A549 treated with Mapracorat at 1 μM for 4 hours (cell line): ENCODE measurements around the gene CAD. TPM values are rescaled to one million over a fixed set of nuclear protein-coding genes. Genes with fewer than 3 reads are reported as not detected.

Experiments used
- total RNA-seq: library from RNA; stranded (reverse); fragments of 200-300 nt; extraction: Qiagen RNA extraction; gene quantifications from 5 replicates; pipeline ENCODE4 v1.2.3, GENCODE V29; 2022

The CAD gene
- total RNA-seq, result 51.1 to 65.2 TPM (median 61.1 TPM) in 5 replicates

DNA sequence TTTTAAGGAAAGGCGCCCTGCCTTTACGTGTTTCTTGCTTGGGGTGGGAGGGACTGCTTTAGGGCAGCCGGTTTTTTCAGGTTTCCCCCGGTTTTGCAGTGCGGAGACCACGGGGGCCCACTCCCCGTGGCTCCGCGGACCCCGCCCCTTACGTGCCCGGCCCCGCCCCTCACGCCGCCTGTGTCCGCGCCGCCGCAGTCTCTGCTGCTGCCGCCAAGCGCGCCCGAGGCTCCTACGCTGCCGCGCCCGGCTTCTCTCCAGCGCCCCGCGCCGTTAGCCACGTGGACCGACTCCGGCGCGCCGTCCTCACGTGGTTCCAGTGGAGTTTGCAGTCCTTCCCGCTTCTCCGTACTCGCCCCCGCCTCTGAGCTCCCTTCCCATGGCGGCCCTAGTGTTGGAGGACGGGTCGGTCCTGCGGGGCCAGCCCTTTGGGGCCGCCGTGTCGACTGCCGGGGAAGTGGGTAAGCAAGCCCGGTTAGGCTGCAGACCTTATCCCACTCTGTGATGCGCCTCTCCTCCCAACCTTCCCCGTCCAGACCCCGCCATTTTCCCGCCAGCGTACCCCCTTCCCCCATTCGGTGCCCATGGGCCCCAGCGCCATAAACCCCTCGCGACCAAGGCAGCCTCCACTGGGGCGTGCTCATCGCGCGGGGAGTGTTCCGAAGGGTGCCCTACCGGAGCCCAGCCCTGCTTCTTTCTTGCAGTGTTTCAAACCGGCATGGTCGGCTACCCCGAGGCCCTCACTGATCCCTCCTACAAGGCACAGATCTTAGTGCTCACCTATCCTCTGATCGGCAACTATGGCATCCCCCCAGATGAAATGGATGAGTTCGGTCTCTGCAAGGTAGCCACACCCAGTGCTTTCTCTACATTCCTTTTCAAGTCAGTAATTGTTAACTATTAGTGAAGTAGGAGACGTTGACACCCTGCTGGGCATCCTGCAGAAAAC is at the start of gene CAD:
Gene CAD, plus strand, starts transcription at position 197 of the 949 bp plus-strand sequence. Its CDS starts 183 bp downstream, at position 380.

DNA sequence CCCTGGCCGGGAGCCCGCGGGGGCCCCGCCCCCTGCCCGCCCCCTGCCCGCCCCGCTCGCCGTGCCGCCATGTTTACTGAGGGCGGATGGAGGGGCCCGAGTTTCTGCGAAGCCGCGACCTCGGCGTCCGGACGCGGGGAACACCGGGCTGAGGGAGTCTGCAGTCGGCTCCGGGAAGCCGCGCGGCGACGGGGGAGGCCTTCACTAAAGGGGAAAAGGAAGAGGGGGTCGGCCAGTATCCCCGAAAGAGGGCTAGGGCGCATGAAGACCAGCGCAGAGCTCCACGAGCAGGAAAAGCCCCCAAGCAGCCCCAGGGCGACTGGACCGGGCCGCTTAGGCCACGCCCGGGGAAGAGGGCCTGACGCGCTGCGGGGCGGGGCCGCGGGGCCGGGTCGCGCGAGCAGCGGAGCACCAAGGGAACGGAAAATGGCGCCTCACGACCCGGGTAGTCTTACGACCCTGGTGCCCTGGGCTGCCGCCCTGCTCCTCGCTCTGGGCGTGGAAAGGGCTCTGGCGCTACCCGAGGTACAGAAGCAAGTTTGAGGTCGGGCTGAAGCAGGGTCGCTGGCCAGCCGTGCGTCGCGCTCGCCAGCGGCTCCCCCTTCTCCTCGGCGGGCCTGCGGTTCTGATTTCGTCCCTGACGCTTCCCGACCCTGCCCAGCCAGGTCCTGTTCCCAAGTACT is 5.1 kb upstream of the CAD start, which contains the start of the genes ATRAID and SLC5A6:
Gene ATRAID, plus strand, starts transcription at position 99 of the 683 bp plus-strand sequence. Its CDS starts 328 bp downstream, at position 427.
Gene SLC5A6, minus strand, starts transcription at position 326 of the 683 bp plus-strand sequence. CDS start 4,618 bp downstream, outside the sequence.

DNA sequence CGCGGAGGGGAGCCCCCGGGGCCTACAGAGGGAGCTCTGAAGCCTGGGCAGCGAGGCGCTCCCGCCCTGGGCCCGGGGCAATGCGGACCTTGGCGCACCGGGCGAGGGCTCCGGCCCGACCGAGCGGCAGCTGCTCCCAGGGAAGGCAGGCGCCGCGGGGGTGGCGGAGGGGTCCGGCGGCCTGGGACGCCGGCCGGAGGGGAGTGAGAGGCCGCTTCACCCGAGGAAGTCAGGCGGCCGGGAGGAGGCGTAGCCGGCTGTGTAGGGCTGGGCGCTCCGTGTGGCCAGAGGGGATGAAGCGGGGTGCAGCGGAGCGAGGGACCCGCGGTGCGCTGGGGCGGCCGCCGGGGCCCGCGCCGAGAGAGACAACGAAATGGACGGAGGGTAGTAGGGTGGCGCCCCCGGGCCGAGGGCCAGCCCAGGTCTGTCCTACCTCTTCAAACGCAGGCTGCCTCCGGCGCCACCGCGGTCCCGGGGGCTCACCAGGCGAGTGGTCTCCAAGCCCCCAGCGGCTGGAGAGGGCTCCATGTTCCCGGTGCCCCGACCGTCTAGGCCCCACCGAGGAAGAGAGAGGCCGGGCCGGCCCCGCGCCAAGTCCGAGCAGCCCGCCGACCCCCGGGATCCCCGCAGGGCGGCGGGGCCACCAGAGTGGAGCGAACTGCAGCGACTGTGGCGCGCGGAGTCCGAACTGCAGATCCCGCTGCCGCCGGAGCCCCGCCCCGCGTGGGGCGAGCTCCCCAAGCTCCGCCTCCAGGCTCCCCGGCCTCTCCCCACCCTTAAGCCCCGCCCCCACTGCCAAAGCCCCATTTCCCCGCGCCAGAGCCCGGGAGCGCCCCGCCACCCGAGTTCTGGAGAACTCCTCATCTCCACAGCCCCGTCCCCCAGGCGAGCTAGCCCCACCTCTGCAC is 45.5 kb downstream of the CAD start, which contains the start of gene SLC30A3:
Gene SLC30A3, minus strand, starts transcription at position 669 of the 908 bp plus-strand sequence. Its CDS starts 141 bp downstream, at position 528.

DNA sequence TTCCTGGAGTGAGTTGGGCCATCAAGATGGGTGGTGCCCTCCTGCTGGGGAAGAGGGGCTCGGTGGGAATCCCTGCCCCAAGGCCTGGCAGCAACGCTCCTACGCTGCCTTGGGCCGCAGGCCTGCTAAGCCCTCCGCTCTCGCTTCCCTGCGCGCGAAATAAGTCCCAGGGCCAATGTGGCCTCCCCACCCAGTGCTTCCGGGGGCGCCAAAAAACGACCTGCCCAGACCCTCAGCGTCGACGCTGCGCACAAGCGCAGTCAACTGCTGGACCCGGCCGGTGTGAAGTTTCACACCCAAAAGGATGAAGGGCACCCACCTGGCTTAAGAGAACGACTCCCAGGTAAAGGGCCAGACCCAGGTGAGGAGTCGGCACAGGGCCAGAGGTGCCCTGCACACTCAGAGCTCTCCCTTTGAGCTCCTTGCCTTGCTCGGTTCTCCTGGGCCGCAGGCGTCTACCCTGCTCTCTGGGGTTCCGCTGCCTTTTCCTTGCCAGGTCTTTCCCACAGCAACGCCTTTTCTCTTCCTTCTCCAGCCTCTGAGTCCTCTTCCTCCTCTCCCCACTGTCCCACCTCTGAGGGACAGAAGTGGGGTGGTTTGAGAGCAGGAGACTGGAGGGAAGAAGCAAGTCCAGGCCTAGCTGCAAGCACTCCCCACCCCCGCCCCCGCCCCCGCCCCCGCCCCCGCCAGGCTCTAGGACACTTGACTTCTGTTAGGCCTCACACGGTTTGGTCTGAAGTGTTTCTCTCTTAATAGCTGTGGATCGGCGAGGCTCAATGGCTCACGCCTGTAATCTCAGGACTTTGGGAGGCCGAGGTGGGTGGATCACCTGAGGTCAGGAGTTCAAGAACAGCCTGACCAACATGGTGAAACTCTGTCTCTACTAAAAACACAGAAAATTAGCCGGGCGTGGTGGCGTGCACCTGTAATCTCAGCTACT is 58.3 kb downstream of the CAD start, which contains the start of gene DNAJC5G:
Gene DNAJC5G, plus strand, starts transcription at position 223 of the 940 bp plus-strand sequence. CDS start 1,296 bp downstream, outside the sequence.

DNA sequence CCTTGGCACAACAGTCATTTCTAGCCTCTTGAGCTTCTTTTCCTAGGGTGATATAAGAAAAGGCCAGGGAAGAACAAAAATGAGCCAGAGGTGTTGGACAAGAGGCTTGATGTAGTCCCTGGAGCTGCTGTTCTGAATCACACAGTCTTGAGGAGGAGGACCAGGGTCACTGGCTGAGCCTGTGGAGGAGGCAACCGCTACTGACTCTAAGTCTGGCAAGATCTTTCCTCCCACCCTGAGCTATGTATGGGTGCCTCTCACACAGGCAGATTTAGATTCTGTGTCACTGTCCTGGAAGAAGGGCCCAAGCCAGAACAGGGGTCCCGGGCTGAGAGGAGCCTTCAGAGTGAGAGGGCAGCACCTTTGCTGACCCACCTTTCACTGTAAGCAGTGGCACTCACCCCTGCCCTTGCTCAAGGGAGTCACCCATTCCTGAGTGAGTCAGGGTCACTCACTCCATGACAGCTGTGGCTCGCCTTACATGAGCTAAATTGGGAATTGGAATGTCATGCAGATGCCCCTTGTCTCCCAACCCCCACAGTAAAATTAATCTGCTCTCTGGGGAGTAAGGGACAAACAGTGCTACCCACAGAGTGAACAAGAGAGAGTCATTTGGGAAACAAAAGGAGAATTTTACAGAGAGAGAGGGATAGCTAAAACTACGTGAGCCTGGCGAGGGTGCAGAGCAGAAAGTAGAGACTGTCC is 64.8 kb downstream of the CAD start, which contains the start of gene TRIM54:
Gene TRIM54, plus strand, starts transcription at position 575 of the 705 bp plus-strand sequence. CDS start 303 bp downstream, outside the sequence.

Other genes with a start within 250 kb of the CAD start
- 9.4 to 12.8 TPM (median 10.7 TPM) in 5 replicates for gene MAPRE3, start 246.7 kb upstream of the CAD start, total RNA-seq
- 53.5 to 68.3 TPM (median 65.9 TPM) in 5 replicates for gene TMEM214, start 184.4 kb upstream of the CAD start, total RNA-seq
- gene AGBL5, start 165.7 kb upstream of the CAD start, total RNA-seq, result 28.1 to 32.0 TPM (median 30.4 TPM) in 5 replicates
- gene OST4, start 145.7 kb upstream of the CAD start, total RNA-seq, result 539 to 642 TPM (median 562 TPM) in 5 replicates
- 0.27 to 0.56 TPM (median 0.47 TPM) in 5 replicates for gene EMILIN1, start 138.8 kb upstream of the CAD start, total RNA-seq
- 7.6 to 10.4 TPM (median 10.2 TPM) in 5 replicates for gene KHK, start 130.6 kb upstream of the CAD start, total RNA-seq
- 7.3 to 9.0 TPM (median 8.4 TPM) in 5 replicates for gene CGREF1, start 98.2 kb upstream of the CAD start, total RNA-seq
- gene ABHD1, start 93.6 kb upstream of the CAD start, total RNA-seq, result 0.77 to 2.1 TPM (median 1.5 TPM) in 5 replicates
- gene PREB, start 82.7 kb upstream of the CAD start, total RNA-seq, result 44.7 to 60.1 TPM (median 58.3 TPM) in 5 replicates
- gene PRR30, start 78.0 kb upstream of the CAD start, total RNA-seq, result not detected in 5 replicates
- not detected in 5 replicates for gene TCF23, start 68.4 kb upstream of the CAD start, total RNA-seq
- gene ATRAID, start 5.3 kb upstream of the CAD start, total RNA-seq, result 206 to 230 TPM (median 222 TPM) in 5 replicates
- gene SLC5A6, start 5.1 kb upstream of the CAD start, total RNA-seq, result 61.6 to 71.0 TPM (median 63.7 TPM) in 5 replicates
- gene SLC30A3, start 45.7 kb downstream of the CAD start, total RNA-seq, result 2.1 to 4.0 TPM (median 3.3 TPM) in 5 replicates
- not detected in 5 replicates for gene DNAJC5G, start 58.1 kb downstream of the CAD start, total RNA-seq
- 0.70 to 1.3 TPM (median 0.91 TPM) in 5 replicates for gene TRIM54, start 65.1 kb downstream of the CAD start, total RNA-seq
- 0.30 to 2.8 TPM (median 1.4 TPM) in 5 replicates for gene UCN, start 91.1 kb downstream of the CAD start, total RNA-seq
- gene MPV17, start 105.7 kb downstream of the CAD start, total RNA-seq, result 76.5 to 95.8 TPM (median 85.5 TPM) in 5 replicates
- 55.1 to 62.9 TPM (median 59.6 TPM) in 5 replicates for gene GTF3C2, start 139.4 kb downstream of the CAD start, total RNA-seq
- gene EIF2B4, start 153.0 kb downstream of the CAD start, total RNA-seq, result 53.2 to 61.0 TPM (median 54.0 TPM) in 5 replicates
- gene SNX17, start 153.2 kb downstream of the CAD start, total RNA-seq, result 134 to 145 TPM (median 142 TPM) in 5 replicates
- 9.7 to 14.7 TPM (median 13.5 TPM) in 5 replicates for gene ZNF513, start 163.4 kb downstream of the CAD start, total RNA-seq
- 153 to 166 TPM (median 156 TPM) in 5 replicates for gene PPM1G, start 192.2 kb downstream of the CAD start, total RNA-seq
- 123 to 138 TPM (median 130 TPM) in 5 replicates for gene NRBP1, start 211.3 kb downstream of the CAD start, total RNA-seq
- gene KRTCAP3, start 225.0 kb downstream of the CAD start, total RNA-seq, result 0.22 to 0.70 TPM (median 0.42 TPM) in 4 of 5 replicates, not detected in the other